ENCODE results near the gene P2RY14.

DNA sequence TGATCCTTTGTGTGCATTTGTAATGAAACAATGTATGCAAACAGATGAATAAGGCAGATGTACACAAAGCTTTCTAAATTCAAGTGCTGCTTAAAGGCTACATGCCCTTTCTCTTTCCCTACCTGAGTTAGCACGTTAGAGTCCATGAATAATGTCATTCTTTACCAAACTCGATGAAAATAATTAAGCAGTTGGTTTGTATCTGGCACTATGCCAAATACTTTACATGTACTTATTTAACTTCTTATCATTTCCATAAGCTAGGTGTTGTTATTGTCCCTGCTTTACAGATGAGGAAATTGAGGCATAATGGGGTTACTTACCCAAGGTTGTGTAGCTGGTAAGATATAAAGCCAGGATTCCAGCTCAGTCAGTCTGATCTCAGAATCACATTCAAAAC lies 77.8 kb downstream of the P2RY14 start:
- no peak for TF ChIP-seq POLR2A (IDR thresholded peaks at IDR 0.05)
- TF ChIP-seq, protein P1, sequence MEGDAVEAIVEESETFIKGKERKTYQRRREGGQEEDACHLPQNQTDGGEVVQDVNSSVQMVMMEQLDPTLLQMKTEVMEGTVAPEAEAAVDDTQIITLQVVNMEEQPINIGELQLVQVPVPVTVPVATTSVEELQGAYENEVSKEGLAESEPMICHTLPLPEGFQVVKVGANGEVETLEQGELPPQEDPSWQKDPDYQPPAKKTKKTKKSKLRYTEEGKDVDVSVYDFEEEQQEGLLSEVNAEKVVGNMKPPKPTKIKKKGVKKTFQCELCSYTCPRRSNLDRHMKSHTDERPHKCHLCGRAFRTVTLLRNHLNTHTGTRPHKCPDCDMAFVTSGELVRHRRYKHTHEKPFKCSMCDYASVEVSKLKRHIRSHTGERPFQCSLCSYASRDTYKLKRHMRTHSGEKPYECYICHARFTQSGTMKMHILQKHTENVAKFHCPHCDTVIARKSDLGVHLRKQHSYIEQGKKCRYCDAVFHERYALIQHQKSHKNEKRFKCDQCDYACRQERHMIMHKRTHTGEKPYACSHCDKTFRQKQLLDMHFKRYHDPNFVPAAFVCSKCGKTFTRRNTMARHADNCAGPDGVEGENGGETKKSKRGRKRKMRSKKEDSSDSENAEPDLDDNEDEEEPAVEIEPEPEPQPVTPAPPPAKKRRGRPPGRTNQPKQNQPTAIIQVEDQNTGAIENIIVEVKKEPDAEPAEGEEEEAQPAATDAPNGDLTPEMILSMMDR (IDR thresholded peaks at IDR 0.05): no peak
